Mesenchymal stem cell (in vitro differentiated cells and primary cell): Measurements from ENCODE around the gene NUB1.

ENCODE experiments used
- DNase-seq: peaks from one replicate; pipeline ENCODE4 v3.0.0-alpha.2; 2013
- H2AFZ ChIP-seq: one replicate; pipeline ENCODE4 v1.6.1; 2013; ENCODE audit warnings: low read depth, mild to moderate bottlenecking, control low read depth, inconsistent platforms, low read length, moderate library complexity
- H2AK5ac ChIP-seq: 2 replicates; pipeline ENCODE4 v1.6.1; 2013; ENCODE audit warnings: low read length, moderate library complexity, mild to moderate bottlenecking, inconsistent platforms; ENCODE audit not compliant: severe bottlenecking
- H2BK120ac ChIP-seq: one replicate; pipeline ENCODE4 v1.6.1; 2013; ENCODE audit warnings: low read depth, mild to moderate bottlenecking, inconsistent platforms, low read length, moderate library complexity
- H2BK12ac ChIP-seq, 2 experiments: one replicate each; pipeline ENCODE4 v1.6.1; 2013; ENCODE audit warnings: inconsistent platforms in 2 of 2, low read length in 2 of 2, mild to moderate bottlenecking in 2 of 2, moderate library complexity in 2 of 2, control low read depth in 1 of 2
- H2BK15ac ChIP-seq: one replicate; pipeline ENCODE4 v1.6.1; 2013; ENCODE audit warnings: mild to moderate bottlenecking, low read depth, inconsistent platforms; ENCODE audit not compliant: poor library complexity, severe bottlenecking
- H2BK5ac ChIP-seq: 2 replicates; pipeline ENCODE4 v1.6.1; 2013; ENCODE audit warnings: low read depth, mild to moderate bottlenecking, low read length, control low read depth, inconsistent platforms; ENCODE audit not compliant: poor library complexity, severe bottlenecking
- H3K14ac ChIP-seq, 2 experiments: one replicate each; pipeline ENCODE4 v1.6.1; 2013; ENCODE audit warnings: inconsistent platforms in 2 of 2, low read length in 2 of 2, control low read depth in 1 of 2, mild to moderate bottlenecking in 1 of 2, moderate library complexity in 1 of 2
- H3K18ac ChIP-seq, 2 experiments: one replicate each; pipeline ENCODE4 v1.6.1; 2013; ENCODE audit warnings: inconsistent platforms in 2 of 2, low read length in 2 of 2, control low read depth in 1 of 2, low read depth in 1 of 2, mild to moderate bottlenecking in 1 of 2
- H3K23ac ChIP-seq, 2 experiments: one replicate each; pipeline ENCODE4 v1.6.1; 2013; ENCODE audit warnings: inconsistent platforms in 2 of 2, low read length in 2 of 2, mild to moderate bottlenecking in 2 of 2, moderate library complexity in 2 of 2, control low read depth in 1 of 2
- H3K27ac ChIP-seq: 2 replicates; pipeline ENCODE4 v1.5.1; 2013; ENCODE audit warnings: mild to moderate bottlenecking, moderate library complexity, low read length, control low read depth, inconsistent platforms; ENCODE audit not compliant: poor library complexity, severe bottlenecking
- H3K27me3 ChIP-seq, 2 experiments: 2 replicates each; pipeline versions ENCODE4 v1.6.1 to v1.7.0; 2013; ENCODE audit warnings: low read length in 2 of 2, mild to moderate bottlenecking in 2 of 2, moderate library complexity in 2 of 2, control low read depth in 1 of 2, inconsistent platforms in 1 of 2; ENCODE audit not compliant: control insufficient read depth in 1 of 2, insufficient read depth in 1 of 2
- H3K36me3 ChIP-seq, 2 experiments: 2 replicates each; pipeline versions ENCODE4 v1.6.1 to v1.7.0; 2013; ENCODE audit warnings: low read length in 2 of 2, control low read depth in 1 of 2, inconsistent platforms in 1 of 2, low read depth in 1 of 2, mild to moderate bottlenecking in 1 of 2; ENCODE audit not compliant: insufficient read depth in 2 of 2, control insufficient read depth in 1 of 2
- H3K4ac ChIP-seq, 2 experiments: one replicate each; pipeline ENCODE4 v1.6.1; 2013; ENCODE audit warnings: inconsistent platforms in 2 of 2, low read length in 2 of 2, mild to moderate bottlenecking in 2 of 2, moderate library complexity in 2 of 2, control low read depth in 1 of 2, low read depth in 1 of 2
- H3K4me1 ChIP-seq: 2 replicates; pipeline ENCODE4 v1.6.1; 2013; ENCODE audit warnings: low read depth, low read length, control low read depth; ENCODE audit not compliant: control insufficient read depth, insufficient read depth
- H3K4me2 ChIP-seq: 2 replicates; pipeline ENCODE4 v1.6.1; 2013; ENCODE audit warnings: low read length, mild to moderate bottlenecking, inconsistent platforms; ENCODE audit not compliant: poor library complexity, severe bottlenecking
- H3K4me3 ChIP-seq, 2 experiments: 2 replicates each; pipeline versions ENCODE4 v1.5.1 to v1.7.0; 2013; ENCODE audit warnings: low read length in 2 of 2, mild to moderate bottlenecking in 2 of 2, control low read depth in 1 of 2, low read depth in 1 of 2; ENCODE audit not compliant: insufficient read depth in 1 of 2
- H3K79me1 ChIP-seq: replicated peaks from 2 replicates; pipeline ENCODE4 v1.6.1; 2013; ENCODE audit warnings: mild to moderate bottlenecking, control low read depth, low read length, inconsistent platforms; ENCODE audit not compliant: poor library complexity, severe bottlenecking
- H3K9ac ChIP-seq: 2 replicates; pipeline ENCODE4 v1.7.0; 2013; ENCODE audit warnings: mild to moderate bottlenecking, low read length, moderate library complexity
- H3K9me3 ChIP-seq: 2 replicates; pipeline ENCODE4 v1.7.0; 2013; ENCODE audit warnings: mild to moderate bottlenecking, low read length; ENCODE audit not compliant: control insufficient read depth
- H4K8ac ChIP-seq: one replicate; pipeline ENCODE4 v1.6.1; 2013; ENCODE audit warnings: inconsistent platforms, mild to moderate bottlenecking, low read length, moderate library complexity
- H4K91ac ChIP-seq: one replicate; pipeline ENCODE4 v1.6.1; 2013; ENCODE audit warnings: mild to moderate bottlenecking, low read length, inconsistent platforms
- WGBS: methylation state at CpG from one replicate; pipeline ENCODE4 v1.1.7; 2013; ENCODE audit warnings: mixed read lengths; 5-methylcytosine and 5-hydroxymethylcytosine counted together

The NUB1 gene

GRCh38 chr7:151313857-151314256 lies 27.8 kb upstream of the NUB1 start:
- H2BK15ac ChIP-seq, result no peak overlapping the region
- H2BK120ac ChIP-seq, result no peak overlapping the region
- H3K9ac ChIP-seq, result peak overlapping the region; percentile 72
- H3K9me3 ChIP-seq, result no peaks in the 10 kb centered on the region
- no peak overlapping the region for H2AFZ ChIP-seq
- peak overlapping the region in 1 of 2 experiments; percentile 22 for H3K4me3 ChIP-seq
- H4K8ac ChIP-seq, result no peak overlapping the region
- H3K23ac ChIP-seq, result no peak overlapping the region
- 87% methylated on average over 10 of the region's 10 CpGs for WGBS
- peaks cover 2% of the 10 kb centered on the region for H3K4me1 ChIP-seq
- H3K14ac ChIP-seq, result no peak overlapping the region
- no peak overlapping the region for H2BK5ac ChIP-seq
- H2AK5ac ChIP-seq, result no peak overlapping the region
- no peaks in the 10 kb centered on the region for H3K36me3 ChIP-seq
- H2BK12ac ChIP-seq, result no peak overlapping the region
- peak overlapping the region; percentile 45 for H4K91ac ChIP-seq
- H3K27me3 ChIP-seq, result peaks cover 0 to 2% of the 10 kb centered on the region in 2 experiments
- DNase-seq, result no peak
- no peak overlapping the region for H3K27ac ChIP-seq
- no peak overlapping the region for H3K4me2 ChIP-seq
- H3K79me1 ChIP-seq, result no peaks in the 10 kb centered on the region
- H3K18ac ChIP-seq, result no peak overlapping the region
- peak overlapping the region in 1 of 2 experiments; percentile 24 for H3K4ac ChIP-seq

GRCh38 chr7:151314401-151314800 lies 27.2 kb upstream of the NUB1 start:
- Histone ChIP-seq H2BK15ac (no peak overlapping the region), H3K4me2 (no peak overlapping the region), H3K18ac (no peak overlapping the region), H3K4me3 (peak overlapping the region in 1 of 2 experiments; percentile 22), H3K27me3 (no peaks in the 10 kb centered on the region), H4K8ac (no peak overlapping the region), H3K79me1 (no peaks in the 10 kb centered on the region), H3K9ac (peak overlapping the region; percentile 72), H3K27ac (no peak overlapping the region), H2AK5ac (no peak overlapping the region), H4K91ac (no peak overlapping the region), H2BK120ac (no peak overlapping the region), H3K4ac (no peak overlapping the region), H2BK12ac (no peak overlapping the region), H3K23ac (no peak overlapping the region), H3K9me3 (peaks cover 4% of the 10 kb centered on the region), H2BK5ac (no peak overlapping the region), H3K14ac (no peak overlapping the region), H2AFZ (no peak overlapping the region), H3K4me1 (no peaks in the 10 kb centered on the region), H3K36me3 (no peaks in the 10 kb centered on the region)
- 73% methylated on average over 6 of the region's 6 CpGs for WGBS
- DNase-seq, result no peak

- Histone ChIP-seq H3K36me3 (no peaks in the 10 kb centered on the region), H3K4me3 (no peak overlapping the region), H4K8ac (no peak overlapping the region), H3K18ac (no peak overlapping the region), H3K4ac (no peak overlapping the region), H2BK15ac (no peak overlapping the region), H3K23ac (no peak overlapping the region), H2BK120ac (no peak overlapping the region), H3K4me1 (no peaks in the 10 kb centered on the region), H2BK5ac (no peak overlapping the region), H3K27ac (no peak overlapping the region), H2BK12ac (no peak overlapping the region), H3K27me3 (no peaks in the 10 kb centered on the region), H4K91ac (no peak overlapping the region), H3K79me1 (no peaks in the 10 kb centered on the region), H2AK5ac (no peak overlapping the region), H3K14ac (no peak overlapping the region), H3K4me2 (no peak overlapping the region), H3K9ac (peak overlapping the region; percentile 10), H3K9me3 (peaks cover 12% of the 10 kb centered on the region), H2AFZ (no peak overlapping the region)
- 32% methylated on average over 10 of the region's 13 CpGs for WGBS
- peak; percentile 62 for DNase-seq
These were observed 26.5 kb upstream of the NUB1 start for GRCh38 chr7:151315038-151315655.

- Histone ChIP-seq H3K14ac (no peak overlapping the region), H3K18ac (no peak overlapping the region), H3K4me2 (no peak overlapping the region), H2AK5ac (no peak overlapping the region), H2AFZ (no peak overlapping the region), H2BK12ac (no peak overlapping the region), H3K27ac (no peak overlapping the region), H2BK5ac (no peak overlapping the region), H3K4ac (no peak overlapping the region), H3K23ac (no peak overlapping the region), H3K9me3 (peaks cover 13% of the 10 kb centered on the region), H3K4me3 (no peak overlapping the region), H3K79me1 (no peaks in the 10 kb centered on the region), H3K27me3 (peaks cover 0 to 2% of the 10 kb centered on the region in 2 experiments), H4K91ac (no peak overlapping the region), H3K4me1 (no peaks in the 10 kb centered on the region), H4K8ac (no peak overlapping the region), H2BK15ac (no peak overlapping the region), H3K9ac (no peak overlapping the region), H3K36me3 (no peaks in the 10 kb centered on the region), H2BK120ac (no peak overlapping the region)
- no peak for DNase-seq
- WGBS, result 82% methylated on average over 7 of the region's 11 CpGs
These were observed 24.7 kb upstream of the NUB1 start for GRCh38 chr7:151316896-151317295.
